Left kidney (tissue), 1 donor: ENCODE results near the gene FAN1. TPM values are rescaled to one million over a fixed set of nuclear protein-coding genes. Genes with fewer than 3 reads are reported as not detected.

Experiments
- polyA plus RNA-seq: library from polyadenylated mRNA; unstranded; fragments of 120-200 nt; gene quantifications from one replicate; pipeline ENCODE4 v1.2.1, GENCODE V29; 2013; ENCODE audit not compliant: insufficient read length

Gene FAN1
- polyA plus RNA-seq, 1 donor: 41.9 TPM

Other genes starting within 250 kb of the FAN1 start
- gene MTMR10, start 87.7 kb downstream of the FAN1 start, polyA plus RNA-seq: 70.9 TPM
- gene TRPM1, start 197.8 kb downstream of the FAN1 start, polyA plus RNA-seq: 0.07 TPM